Hematopoietic multipotent progenitor cell treated with erythropoietin and hydrocortisone succinate and interleukin-3 and kit ligand, for 17 days (in vitro differentiated cells): Measurements from ENCODE around the gene KRT77.
A peak's percentile ranks its signal among the peaks of the same experiment; 100 is the strongest.
"Not testable (repeated sequence)": the region's sequence is repeated elsewhere in the genome, so short reads cannot be mapped to it uniquely, and the experiment has no call there.

Source experiments
- DNase-seq: peaks from one replicate; pipeline ENCODE4 v3.0.0-alpha.2; 2015; ENCODE audit warnings: low spot score

The KRT77 gene

DNA sequence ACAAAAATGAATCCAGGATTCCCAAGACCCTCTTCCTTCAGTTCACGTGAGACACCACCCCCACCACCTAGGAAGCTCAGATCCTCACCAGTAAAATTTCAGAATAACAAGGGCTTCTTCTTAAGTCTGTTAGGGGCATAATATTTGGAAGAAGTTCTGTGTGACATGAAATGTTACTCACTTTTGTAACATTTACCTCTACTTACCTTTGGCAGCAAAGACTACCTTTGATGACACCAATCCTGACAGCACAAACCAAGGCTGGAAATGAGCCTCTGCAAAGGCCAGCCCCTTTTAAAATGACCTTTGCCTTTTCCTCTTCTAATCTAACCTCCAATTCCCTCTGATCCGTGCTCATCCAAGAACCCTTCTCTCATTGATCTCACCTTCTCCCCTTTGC, 19.4 kb upstream of the KRT77 start:
- no peak for DNase-seq

DNA sequence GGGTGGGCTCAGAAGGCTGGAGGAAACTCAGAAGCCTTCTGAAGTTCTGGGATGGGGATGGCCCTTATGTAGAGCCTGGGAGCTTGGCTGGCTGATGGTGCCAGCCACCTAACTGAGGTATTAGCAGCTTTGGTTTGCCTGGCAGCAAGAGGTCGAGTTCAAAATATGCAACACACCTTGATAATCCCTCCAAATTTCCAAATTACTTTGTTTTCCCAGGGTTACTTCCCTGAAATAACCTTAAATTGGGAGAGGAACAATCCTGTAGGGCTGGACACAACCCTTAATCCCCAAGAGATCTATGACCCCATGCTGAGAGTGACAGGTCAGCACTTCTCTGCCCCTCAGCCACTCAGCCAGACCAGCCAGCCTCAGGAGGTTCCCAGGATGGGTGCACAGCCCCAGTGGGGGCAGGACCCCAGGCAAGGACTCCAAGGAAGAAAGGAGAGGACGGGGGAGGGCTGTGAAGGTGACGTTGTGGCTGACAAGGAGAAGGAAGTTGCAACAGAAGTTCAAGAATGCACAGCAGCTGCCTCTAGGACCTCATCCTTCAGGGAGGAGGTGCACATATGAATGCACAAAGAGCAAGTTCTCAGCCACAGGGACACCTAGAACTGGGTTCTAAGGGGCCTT, 18.6 kb upstream of the KRT77 start:
- DNase-seq = no peak

DNA sequence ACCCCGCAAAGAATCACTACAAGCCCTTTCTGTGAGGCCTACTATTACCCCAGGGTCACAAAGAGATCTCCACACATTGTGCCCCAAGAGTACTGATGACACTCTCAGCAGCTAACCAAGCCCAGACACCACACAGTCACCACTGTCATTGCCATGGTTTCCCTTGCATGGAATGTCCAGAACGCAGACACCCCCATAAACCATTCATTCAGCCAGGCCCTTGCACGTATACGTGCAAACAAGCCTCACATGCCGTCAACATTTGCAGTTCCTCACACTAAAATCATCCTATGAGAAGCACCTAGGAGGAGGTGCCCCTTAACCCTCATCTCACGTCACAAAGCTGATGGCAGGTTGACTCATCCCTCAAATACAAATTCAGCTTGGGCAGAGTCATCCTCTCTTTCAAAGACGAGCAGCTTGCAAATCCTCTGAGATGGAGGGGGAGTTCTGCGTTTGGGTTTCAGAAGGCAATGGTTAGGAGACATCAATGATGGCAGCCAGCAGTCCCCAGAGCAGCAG, 17.1 kb upstream of the KRT77 start:
- no peak for DNase-seq

DNA sequence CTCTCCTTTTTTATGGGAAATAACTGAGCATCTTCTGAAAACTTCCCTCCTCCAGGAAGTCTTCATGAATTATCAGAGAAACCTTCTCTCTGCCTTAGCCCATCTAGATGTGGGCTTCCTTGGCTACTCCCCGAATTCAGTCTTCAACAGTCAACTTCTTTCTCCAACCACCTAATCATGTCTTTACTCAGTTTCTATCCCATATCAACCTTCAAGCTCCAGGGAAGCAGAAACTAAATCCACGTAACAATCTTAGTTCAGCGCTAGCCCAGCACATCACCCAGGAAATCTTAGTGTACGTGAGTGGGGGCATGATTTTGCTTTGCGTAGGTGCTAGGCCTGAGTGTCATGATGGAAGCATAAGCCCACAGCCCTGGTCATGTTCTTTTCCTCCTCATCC, 12.7 kb upstream of the KRT77 start:
- DNase-seq = no peak

DNA sequence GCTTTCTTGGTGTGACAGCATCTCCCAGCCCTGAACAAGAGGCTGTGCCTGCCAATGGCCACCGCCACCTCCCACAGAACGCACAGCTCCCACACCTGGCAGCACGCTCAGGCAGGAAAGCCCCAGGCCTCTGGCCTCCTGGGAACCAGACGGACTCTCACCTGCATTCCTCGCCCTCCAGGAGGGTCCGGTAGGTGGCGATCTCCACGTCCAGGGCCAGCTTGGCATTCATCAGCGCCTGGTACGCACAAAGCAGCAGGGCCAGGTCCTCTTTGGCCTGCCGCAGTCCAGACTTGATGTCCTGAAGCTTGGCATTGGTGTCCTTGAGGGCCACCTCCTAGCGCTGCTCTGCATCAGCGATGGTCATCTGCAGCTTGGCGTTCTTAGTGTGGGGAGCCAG, 12.1 kb upstream of the KRT77 start:
- DNase-seq = peak; percentile 16

DNA sequence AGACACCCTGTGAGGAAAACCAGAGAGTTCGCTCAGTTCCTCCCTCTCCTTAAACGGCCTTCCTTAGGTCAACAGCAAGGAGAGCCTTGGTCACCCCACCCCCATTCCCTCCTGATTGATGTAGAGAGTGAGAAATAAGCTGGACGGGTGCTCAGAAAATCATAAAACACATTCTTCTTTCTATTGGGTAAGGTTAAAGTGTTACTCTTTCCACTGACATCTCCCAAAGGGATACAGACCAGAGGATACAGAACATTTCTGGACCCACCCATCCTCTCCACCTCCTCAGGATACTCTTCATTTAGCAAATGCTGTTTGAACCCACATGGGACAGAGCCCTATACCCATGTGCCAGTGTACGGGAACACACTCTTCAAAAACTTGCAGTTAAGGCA, 11.6 kb upstream of the KRT77 start:
- no peak for DNase-seq

DNA sequence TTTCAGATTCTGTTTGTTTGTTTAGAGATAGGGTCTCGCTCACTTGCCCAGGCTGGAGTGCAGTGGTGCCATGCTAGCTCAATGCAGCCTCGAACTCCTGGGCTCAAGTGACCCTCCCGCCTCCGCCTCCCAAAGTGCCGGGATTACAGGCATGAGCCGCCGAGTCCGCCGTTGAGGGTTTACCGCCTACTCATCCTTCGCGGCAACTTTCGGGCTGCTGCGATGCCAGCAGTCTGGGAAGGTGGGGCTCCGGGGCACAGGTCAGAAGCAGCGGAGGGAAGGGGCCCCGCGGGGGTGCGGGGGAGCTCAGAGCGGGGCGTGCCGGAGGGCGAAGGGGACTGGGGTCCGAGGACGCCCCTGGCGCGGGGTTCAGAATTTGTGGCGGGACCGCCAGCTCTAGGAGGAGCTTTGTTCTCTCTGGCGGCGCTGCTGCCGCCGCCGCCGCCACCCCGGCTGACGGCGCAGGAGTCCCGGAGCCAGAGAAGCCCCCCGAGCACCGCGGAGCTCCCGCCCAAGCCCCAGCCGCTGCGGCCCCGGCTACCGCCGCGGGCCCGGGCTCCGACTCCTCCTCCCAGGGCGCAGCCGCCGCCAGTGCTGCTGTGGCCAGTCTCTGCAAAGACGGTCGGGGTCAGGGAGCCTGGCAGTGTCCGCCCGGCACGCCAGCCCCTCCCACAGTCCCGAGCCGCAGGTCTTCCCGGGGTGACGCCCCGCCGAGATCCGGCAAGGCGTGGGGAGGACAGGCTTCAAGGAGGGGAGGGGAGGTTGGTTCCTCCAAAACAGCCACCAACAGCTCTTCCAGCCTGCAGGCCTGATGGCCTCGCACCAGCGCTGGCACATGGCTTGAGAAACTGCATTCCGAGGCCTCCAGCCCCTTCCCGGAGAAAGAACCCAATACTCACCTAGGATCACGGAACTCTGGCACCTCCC, 10.9 kb upstream of the KRT77 start:
- DNase-seq = no peak

DNA sequence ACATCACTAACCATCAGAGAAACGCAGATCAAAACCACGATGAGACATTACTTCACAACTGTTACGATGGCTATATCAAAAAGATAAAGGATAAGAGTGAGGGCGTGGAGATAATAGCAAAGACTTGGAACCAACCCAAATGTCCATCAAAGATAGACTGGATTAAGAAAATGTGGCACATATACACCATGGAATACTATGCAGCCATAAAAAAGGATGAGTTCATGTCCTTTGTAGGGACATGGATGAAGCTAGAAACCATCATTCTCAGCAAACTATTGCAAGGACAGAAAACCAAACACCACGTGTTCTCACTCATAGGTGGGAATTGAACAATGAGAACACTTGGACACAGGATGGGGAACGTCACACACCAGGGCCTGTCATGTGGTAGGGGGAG, 8.8 kb upstream of the KRT77 start:
- not testable (repeated sequence) for DNase-seq

DNA sequence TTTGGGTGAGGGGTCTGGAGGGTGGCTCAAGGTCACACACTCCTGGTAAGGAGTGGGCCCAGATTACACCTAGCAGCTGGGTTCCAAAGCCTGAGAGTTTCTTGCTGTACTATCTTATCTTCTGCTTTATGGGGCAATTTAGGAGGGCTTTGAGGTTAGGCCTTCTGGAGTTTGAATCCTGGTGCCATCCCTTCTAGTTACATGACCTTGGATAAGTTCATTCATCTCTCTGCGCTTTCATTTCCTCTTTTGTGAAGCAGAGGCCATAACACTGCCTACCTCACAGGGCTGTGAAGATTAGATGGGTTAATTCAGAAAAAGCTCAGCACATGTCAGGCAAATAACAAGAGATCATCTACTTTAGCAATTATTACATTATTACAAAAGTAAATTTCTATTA, 7.4 kb upstream of the KRT77 start:
- no peak for DNase-seq

DNA sequence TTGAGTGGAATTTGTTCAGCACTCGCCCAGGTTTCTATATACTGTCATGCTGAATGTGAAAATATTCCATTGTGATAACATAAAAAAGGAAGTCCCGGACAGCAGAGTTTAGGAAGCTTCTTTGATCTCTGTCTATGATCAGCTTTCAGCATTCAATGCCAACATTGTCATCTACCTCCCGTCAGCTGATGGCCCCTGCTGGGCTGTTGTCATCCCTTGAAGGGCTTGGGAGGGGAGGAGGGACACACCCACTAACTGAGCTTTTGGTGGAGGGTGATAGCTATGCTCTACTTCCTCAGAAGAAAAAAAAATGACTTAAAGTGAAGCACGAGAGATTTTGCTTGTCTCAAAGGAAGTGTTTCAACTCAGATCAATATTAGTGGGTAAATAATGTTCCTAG, 4.7 kb upstream of the KRT77 start:
- peak; percentile 62 for DNase-seq

DNA sequence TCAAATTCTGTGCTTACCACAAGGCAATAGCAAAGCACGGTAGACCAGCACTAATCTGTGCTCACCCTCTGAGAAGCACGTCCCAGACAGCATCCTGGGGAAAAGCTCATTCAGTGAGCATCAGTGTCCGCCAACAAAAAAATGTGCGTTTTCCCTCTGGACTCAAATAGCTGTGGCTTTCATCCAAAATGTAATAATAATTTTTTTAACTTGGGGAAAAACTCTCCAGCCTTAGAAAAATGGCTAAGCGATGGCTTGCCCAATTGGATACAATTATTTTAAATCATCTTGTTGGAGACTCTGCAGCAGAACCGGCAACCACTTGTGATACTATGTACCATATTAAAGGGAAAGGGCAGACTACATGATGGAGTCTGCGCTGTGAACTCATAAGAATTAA, 1.1 kb upstream of the KRT77 start:
- DNase-seq = no peak

DNA sequence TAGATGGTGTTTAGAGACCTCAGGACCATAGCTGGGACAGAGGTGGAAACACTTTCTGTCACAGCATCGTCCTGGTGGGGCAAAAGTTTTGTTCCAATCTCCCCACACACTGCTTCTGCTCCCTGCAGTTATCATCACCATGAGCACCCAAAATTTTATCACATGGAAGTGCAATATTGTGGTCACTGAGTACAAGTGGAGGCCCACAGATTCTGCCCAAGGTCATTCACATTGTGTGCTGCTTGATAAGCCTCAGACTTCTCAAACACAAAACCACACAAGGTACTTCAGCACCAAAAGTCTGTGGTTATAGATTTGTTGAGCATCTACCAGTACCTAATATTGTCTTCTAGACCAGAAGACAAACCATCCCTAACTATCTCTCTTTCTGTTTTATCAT, 554 bp upstream of the KRT77 start:
- DNase-seq = no peak

DNA sequence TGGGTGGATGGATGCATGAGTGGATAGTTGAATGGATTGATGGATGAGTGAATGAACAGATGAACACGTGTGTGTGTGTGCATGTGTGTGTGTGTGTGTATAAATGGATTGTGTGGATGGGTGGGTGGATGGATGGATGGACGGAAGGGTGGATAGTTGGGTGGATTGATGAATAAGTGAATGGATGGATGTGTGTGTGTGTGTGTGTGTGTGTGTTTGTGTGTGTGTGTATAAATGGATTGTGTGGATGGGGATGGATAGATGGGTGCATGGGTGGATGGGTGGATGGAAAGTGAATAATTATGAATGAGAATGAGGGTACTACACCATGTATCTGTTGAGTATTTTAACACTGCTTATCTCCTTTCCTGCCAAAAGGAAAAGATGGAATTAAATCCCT, 986 bp downstream of the KRT77 start:
- DNase-seq = no peak

DNA sequence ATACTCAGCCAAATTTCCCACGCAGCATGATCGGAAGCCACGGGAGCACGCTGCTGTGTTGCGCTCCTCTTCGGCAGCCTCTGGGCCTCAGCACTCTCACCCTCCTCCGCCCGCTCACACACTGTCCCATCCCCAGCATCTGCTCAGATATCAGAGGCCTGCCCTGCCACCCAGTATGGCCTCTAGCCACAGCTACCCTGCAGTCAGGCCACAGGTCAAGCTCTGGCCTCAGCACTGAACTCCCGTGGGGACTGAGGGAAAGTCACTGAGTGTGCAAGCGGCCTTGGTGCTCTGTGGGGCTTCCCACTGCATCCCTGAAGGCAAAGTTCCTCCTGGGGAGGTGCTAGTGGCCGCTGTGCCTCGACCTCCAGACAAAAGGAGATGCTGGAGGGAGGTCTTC, 2.0 kb downstream of the KRT77 start:
- DNase-seq = no peak

DNA sequence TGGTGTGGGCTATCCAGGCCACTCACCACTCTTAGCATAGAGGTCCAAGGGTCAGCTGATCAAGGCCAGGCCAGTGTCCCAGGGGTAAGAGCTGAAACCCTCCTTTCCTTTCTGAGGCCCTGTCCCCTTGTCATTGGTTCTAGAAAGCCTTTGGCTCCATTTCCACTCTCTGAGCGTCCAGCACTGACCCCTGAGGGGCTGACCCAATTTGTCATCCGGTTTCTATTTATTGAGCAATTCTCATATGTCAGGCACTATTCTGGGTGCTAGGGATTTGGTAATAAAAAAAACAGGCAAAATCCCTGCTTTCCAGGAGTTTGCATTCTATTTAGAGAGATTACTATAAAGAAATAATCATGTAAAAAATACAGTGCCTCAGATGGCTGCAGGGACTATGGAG, 3.4 kb downstream of the KRT77 start:
- DNase-seq = no peak

DNA sequence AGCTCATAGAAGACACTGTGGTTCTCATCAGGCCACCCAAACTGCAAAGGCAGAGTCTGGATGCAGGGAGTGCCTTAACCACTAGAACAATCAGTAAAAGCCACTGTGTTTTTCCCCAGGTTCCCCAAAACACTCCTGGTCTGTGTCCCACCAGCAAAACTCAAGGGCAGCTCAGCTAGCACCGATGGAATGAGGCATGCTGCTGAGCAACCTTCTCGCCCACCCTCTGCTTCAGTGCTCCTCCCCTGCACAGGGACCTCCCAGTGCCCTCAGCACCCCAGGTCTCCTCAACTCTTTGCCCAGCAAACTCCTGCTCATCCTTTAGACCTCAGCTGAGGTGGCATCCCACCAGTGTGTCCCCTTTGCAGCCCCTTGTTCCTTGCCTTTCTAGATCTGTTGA, 4.0 kb downstream of the KRT77 start:
- no peak for DNase-seq

DNA sequence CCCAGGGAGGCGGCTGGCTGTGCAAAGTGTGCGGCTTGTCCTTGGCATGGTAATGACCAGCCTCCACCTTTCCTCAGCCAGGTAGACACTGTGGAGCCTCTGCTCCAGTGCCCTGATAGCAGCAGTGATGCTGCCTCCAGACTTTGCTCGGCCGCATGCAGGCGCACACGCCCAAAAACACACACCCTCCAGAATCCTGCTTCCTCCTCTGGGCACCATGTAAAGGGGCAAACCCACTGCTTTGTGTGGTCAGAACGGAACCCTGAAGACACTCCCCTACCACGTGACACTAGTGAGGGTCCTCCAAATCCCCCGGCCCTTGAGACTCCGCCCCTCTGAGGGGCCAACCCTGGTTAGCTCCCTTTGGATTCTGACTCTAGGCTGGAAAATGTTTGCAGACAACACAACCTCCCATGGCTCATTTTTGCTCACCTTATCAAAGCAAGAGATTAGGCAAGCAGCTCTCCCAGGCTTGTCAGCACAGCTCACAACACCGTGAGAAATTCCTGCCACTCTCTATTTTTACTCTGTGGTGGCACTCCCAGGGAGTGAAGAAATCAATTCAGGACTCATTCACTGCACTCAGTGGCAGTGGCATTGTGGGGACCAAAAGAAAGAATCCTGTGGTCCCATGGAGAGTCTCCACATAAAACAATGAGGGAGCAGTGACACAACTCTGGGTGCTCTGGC, 4.5 kb downstream of the KRT77 start:
- DNase-seq = no peak

DNA sequence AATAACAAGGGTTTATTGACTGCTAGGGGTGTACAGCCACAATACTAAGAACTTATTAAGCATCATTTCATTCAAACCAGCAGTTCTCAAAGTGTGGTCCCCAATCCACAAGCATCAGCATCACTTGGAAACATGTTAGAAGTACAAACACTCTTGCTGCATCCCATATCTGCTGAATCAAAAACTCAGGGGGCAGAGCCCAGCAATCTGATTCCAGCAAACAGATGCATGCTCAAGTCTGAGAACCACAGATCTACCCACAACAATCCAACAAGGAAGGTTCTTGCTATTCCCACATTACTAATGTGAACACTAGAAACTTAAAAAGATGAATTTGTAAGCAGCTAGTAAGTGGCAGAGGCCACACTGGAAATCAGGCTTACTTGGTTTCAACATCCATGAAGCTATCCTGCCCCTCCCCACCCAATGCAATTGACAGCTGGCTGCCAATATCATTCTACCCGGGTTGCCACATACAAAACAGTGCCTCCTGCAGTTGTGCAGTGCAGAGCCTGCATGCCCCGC, 6.2 kb downstream of the KRT77 start:
- DNase-seq = no peak

DNA sequence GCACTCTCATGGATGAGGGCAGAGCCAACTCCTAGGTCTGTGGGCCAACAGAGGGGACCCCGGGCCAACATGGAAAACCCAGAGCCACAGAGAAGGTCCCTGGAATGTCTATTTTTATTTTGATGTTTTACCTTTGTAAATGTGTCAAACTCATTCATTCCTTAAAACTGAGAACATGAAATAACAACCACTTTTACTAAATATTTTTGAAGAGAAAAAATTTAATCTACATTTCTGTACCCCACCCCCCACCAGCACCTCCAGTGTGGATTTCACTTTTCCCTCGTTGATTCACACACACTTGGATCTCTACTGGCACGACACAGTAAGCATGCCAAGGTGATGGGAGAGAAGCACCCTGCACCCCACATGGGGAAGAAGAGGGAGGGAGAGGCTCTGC, 6.7 kb downstream of the KRT77 start:
- DNase-seq = no peak

DNA sequence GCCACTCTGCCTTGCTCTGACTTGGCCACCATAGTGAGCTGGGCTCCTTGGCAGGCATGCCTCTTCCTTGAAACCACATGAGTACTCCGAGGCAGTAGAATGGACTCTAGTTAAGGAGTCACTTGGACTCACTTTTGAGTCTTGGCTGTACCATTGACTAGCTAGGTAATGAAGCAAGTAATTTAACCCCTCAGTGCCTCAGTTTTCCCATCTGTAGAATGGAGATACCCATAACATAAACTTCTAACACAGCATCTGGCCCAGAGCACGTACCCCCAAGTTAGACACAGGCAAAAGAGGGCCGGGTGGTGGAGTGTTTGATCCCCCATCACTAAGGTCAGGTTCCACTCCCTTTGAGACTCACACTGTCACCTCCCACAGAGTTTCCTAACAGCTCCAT, 8.3 kb downstream of the KRT77 start:
- no peak for DNase-seq

DNA sequence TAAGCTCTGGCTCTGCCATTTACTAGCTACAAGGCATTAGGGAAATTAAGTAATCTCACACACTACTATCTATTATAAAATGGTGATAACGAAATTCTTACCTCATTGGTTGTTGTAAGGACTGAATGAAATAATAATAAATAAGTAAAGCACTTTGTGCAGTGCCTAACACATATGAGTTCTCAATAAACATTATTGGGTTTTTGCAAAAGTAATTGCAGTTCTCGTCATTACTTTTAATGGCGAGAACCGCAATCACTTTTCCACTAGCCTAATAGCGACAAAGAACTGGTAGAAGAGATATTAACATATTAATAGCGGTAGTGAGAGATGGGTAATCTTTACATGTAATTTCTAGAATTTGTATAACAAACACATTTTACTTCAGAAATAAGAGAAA, 9.2 kb downstream of the KRT77 start:
- no peak for DNase-seq

DNA sequence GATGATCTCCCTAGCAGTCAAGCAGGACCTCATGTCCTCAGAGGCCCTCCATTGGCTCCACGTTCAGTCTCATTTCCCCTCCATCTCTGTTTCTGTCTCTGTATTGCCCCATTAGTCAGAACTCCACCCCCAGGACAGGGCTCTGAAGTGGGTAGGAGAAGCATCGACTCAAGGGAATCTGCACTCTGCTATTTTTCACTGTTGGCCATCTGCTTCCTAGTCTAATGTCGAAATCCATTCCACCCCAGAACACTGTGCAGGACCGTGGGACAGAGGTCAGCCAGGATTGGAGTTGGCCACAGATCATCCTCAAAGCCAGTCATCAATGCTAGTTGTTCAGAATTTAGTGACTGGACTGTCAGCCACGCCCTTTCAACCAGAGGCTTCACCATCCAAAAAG, 10.1 kb downstream of the KRT77 start:
- no peak for DNase-seq

DNA sequence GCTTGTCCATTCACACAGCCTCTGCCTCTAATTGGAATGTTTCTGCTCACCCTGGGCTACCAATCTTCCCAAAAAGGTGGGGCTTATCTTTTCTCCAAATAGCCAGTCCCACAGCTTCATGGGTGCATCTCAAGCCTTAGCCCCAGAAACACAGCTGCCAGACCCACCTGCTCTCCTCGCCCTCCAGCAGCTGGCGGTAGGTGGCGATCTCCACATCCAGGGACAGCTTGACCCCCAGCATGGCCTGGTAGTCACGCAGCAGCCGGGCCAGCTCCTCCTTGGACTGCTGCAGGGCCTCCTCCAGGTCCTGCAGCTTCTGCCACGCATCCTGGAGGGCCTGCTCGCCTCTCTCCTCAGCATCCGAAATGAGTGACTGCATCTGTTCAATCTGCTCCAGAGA, 11.1 kb downstream of the KRT77 start:
- DNase-seq = no peak
